NCI-H345 (cell line): ENCODE results near the gene ZNF8.
"Not testable (repeated sequence)": the region's sequence is repeated elsewhere in the genome, so short reads cannot be mapped to it uniquely, and the experiment has no call there.

Experiments used
- DNase-seq: peaks from one replicate; lab custom pipeline; 2025; lab: John Stamatoyannopoulos, UW

Gene ZNF8

DNA sequence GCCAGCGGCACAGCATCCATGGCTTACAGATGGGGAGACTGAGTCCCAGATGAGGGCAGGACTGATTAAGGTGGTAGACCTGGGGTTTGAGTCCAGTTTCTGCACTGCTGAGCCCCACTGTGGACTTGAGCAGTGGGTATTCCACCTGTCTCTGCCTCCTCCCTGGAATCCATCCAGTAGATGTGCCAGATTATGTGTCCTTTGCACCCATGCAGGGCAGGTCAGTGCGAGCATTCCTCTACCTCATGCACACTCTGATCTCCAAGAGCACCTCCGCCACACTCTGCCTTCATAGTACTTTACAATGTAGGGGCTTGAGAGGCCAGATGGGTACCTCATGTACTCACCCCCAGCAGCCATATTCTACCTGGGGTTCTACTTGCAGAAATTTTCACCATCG is 58.1 kb downstream of the ZNF8 start:
- no peak for DNase-seq

DNA sequence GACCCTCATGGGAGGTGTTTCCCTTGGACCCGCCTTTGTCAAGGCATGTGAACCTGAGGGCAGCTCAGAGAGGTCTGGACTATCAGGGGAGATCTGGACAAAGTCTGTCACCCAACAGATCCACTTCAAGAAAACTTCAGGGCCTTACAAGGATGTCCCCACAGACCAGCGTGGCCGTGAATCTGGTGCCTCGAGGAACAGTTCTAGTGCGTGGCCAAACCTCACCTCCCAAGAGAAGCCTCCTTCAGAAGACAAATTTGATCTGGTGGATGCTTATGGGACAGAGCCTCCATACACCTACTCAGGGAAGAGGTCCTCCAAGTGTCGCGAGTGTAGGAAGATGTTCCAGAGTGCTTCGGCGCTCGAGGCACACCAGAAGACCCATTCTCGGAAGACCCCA is 59.6 kb downstream of the ZNF8 start:
- no peak for DNase-seq

DNA sequence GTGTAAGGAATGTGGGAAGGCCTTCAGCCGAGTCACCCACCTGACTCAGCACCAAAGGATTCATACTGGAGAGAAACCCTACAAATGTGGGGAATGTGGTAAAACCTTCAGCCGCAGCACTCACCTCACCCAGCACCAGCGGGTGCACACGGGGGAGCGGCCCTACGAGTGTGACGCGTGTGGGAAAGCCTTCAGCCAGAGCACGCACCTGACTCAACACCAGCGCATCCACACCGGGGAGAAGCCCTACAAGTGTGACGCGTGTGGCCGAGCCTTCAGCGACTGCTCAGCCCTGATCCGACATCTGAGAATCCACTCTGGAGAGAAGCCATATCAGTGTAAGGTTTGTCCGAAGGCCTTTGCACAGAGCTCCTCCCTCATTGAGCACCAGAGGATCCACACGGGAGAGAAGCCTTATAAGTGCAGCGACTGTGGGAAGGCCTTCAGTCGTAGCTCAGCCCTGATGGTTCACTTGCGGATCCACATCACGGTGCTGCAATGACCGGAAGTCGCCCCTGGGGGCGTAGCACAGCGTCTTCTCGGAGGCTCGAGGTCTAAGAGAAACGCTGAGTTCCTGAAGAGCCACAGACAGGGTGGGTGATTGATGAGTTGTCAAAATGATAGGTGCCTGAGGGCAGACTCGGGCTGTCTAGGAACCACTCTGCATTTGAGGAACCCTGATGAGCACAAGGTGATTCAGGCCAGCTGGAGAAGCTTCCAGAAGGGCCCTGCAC is 60.2 kb downstream of the ZNF8 start:
- DNase-seq: no peak

- DNase-seq: no peak
Measured at GRCh38 chr19:58345558-58345957, 66.8 kb downstream of the ZNF8 start.

DNA sequence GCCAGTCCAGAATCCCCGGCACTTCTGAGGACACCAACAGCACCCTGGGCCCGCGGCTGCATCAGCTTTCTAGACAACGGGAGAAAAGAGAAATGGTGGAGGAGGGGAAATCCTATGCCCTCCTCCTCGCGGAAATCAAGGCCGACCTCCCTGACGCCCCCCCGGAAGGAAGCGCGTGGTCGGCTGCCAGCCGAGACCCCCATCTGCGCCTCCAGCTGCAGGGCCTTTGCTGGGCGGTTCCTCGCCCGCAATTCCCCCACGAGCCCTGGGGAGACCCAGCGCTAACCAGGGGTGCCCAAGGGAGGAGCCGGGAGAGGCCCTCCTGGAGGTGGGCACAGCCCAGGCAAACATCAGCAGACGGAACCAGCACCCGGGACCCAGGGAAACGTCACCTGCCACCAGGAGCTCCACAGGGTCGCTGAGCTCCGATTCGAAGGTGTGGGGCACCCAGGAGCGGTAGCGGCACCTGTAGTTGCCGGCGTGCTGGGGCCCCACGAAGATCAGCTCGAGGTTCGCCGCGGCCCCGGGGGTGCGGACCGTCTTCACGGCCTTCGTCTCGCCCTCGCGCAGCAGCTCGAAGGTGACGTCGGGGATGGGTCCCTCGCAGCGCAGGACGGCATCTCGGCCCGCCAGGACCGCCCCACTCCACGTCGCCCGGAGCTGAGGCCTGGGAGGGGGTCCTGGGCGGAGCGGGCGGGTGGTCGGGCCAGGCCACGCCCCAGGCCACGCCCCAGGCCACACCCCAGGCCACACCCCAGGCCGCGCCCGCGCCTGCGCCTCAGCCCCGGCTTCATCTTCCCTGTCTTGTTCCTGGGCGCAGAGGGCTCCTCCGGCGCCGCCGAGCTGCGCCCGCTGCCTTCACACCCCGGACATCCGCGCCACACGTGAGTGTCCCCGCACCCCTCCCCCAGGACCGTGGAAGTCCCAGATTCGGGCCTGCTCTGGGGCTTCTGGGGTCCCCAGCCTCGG is 68.5 kb downstream of the ZNF8 start:
- DNase-seq: peak; percentile 72

DNA sequence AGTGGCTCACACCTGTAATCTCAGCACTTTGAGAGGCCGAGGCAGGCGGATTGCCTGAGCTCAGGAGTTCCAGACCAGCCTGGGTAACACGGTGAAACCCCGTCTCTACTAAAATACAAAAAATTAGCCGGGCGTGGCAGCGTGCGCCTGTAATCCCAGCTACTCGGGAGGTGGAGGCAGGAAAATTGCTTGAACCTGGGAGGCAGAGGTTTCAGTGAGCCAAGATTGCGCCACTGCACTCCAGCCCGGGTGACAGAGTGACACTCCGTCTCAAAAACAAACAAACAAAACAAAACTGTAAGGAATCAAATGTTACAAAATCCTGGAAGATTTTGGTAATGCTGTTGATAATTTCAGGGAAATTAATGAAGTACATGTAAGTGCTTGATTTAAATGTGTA is 69.3 kb downstream of the ZNF8 start:
- DNase-seq: not testable (repeated sequence)

DNA sequence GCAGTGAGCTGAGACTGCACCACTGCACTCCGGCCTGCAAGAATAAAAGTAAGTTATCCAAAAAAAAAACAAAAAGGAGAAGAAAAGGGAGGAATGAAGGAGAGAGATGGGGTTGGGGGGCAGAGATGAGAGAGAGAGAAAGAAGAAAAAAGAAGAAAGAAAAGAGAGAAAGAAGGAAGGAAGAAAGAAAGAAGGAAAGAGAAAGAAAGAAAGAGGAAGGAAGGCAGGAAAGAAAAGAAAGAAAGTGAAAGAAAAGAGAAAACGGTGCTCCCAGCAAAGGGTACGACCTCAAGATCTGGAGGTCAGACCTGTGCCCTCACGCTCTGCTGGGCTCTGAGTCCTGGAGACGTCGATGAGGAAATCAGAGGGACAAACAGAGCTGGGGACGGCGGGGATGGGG is 70.8 kb downstream of the ZNF8 start:
- no peak for DNase-seq

- DNase-seq: no peak
Measured at GRCh38 chr19:58350001-58350861, 71.5 kb downstream of the ZNF8 start.

DNA sequence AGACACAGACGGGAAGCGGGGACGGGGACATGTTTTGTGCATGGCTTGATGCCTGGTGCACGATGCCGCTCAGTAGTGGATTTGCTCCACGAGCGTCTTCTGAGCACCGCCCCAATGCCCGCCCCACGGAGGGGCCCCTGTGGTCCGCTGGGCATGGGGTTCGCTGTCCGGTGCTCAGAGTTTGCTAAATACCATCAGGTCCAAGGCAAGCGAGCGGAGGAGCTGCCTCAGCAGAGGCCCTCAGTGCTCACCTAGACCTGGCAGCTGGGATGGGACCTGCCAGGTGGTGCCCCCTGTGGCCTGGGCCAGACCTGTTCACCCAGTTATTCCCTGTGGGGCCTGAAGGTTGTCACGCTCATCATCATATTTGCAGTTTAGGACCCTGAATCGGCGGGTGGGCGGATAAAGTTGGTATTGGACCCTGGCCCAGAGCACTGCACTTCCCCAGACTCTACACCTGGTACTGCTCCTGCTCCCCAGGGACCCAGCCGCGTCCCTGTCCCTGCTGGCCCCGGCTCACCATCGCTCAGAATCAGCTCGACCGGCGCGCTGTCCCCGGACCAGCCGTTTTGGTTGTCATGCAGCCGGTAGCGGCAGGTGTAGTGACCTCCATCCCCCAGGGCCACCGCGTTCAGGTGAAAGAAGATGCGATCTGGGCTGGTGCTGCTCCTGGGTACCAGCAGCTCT is 72.3 kb downstream of the ZNF8 start:
- no peak for DNase-seq

GRCh38 chr19:58351558-58351878 is 72.8 kb downstream of the ZNF8 start:
- no peak for DNase-seq

GRCh38 chr19:58351990-58352755 is 73.4 kb downstream of the ZNF8 start:
- DNase-seq: no peak
